Posterior vena cava (tissue), 2 donors: ENCODE results near the gene RANBP3L. TPM values are rescaled to one million over a fixed set of nuclear protein-coding genes. Genes with fewer than 3 reads are reported as not detected.
"Not testable (repeated sequence)": the region's sequence is repeated elsewhere in the genome, so short reads cannot be mapped to it uniquely, and the experiment has no call there.

Experiments used
- DNase-seq: peaks from one replicate; pipeline ENCODE4 v3.0.0-alpha.2; 2020; ENCODE audit warnings: low spot score
- intact Hi-C, 2 donors: fragments of 100-400 bp; cut with DNase I; formaldehyde crosslinking; loops; one replicate each; pipeline versions ENCODE4 v1.14.1 to v1.14.2; 2022 to 2023
- total RNA-seq, 2 donors: library from RNA; stranded (reverse); fragmentation: NEBNext Ultra II Directional; extraction: Animal tissue kit (Norgen Biotek cat#: 25700); gene quantifications; one replicate each; pipeline ENCODE4 v1.2.1, GENCODE V29; 2021
- donor health status: DM: yes; HTN: yes; CAD: no.
- donor health status: DM: yes; HTN: yes; CAD: no.

Gene RANBP3L
- total RNA-seq, 2 donors from 2014 or later, result 0.76 to 2.2 TPM

GRCh38 chr5:36298552-36298951 is 3.1 kb downstream of the RANBP3L start:
- no peak for DNase-seq
- intact Hi-C loops, result no loop called here

- DNase-seq, result no peak
- intact Hi-C loops, result no loop called here
Observed at GRCh38 chr5:36297653-36298052, 4.0 kb downstream of the RANBP3L start.

- intact Hi-C loops, result no loop called here
- DNase-seq, result no peak
Observed at GRCh38 chr5:36285837-36286615, 15.7 kb downstream of the RANBP3L start.

- DNase-seq, intact Hi-C loops: not testable (repeated sequence)
Observed at GRCh38 chr5:36283775-36284174, 17.9 kb downstream of the RANBP3L start.

GRCh38 chr5:36281626-36282025 is 20.1 kb downstream of the RANBP3L start:
- DNase-seq, result no peak
- intact Hi-C loops, result no loop called here

- intact Hi-C loops, result no loop called here
- DNase-seq, result no peak
Observed at GRCh38 chr5:36279054-36279698, 22.5 kb downstream of the RANBP3L start.

- intact Hi-C loops, result no loop called here
- DNase-seq, result no peak
Observed at GRCh38 chr5:36277521-36278176, 24.1 kb downstream of the RANBP3L start.

- intact Hi-C loops, result no loop called here
- DNase-seq, result no peak
Observed at GRCh38 chr5:36276864-36277263, 24.8 kb downstream of the RANBP3L start.

- DNase-seq, result no peak
- intact Hi-C loops, result no loop called here
Observed at GRCh38 chr5:36273809-36274526, 27.7 kb downstream of the RANBP3L start.

- DNase-seq, result no peak
- intact Hi-C loops, result no loop called here
Observed at GRCh38 chr5:36272136-36272690, 29.5 kb downstream of the RANBP3L start.

GRCh38 chr5:36270876-36271575 is 30.7 kb downstream of the RANBP3L start:
- intact Hi-C loops, result no loop called here
- DNase-seq, result no peak

GRCh38 chr5:36270175-36270574 is 31.5 kb downstream of the RANBP3L start:
- intact Hi-C loops, result no loop called here
- no peak for DNase-seq

- intact Hi-C loops, result loop anchor here in 1 of 2 donors (5.0 to 10.0 kb wide), 2 partner anchors 33 to 125 kb away; partner anchors contain the start of gene RANBP3L
- no peak for DNase-seq
Observed at GRCh38 chr5:36269478-36269877, 32.2 kb downstream of the RANBP3L start.

GRCh38 chr5:36267905-36268304 is 33.8 kb downstream of the RANBP3L start:
- intact Hi-C loops, result loop anchor here in 1 of 2 donors (5.0 to 10.0 kb wide), 2 partner anchors 34 to 127 kb away; partner anchors contain the start of gene RANBP3L

GRCh38 chr5:36264202-36264760 is 37.4 kb downstream of the RANBP3L start:
- DNase-seq, result no peak
- intact Hi-C loops, result loop anchor here in 1 of 2 donors (10.0 kb wide), 1 partner anchor 131 kb away; no protein-coding TSS in a partner anchor

More at GRCh38 chr5:36267905-36268304, 33.8 kb downstream of the RANBP3L start:
- no peak for DNase-seq

GRCh38 chr5:36261186-36261585 is 40.5 kb downstream of the RANBP3L start:
- DNase-seq, result no peak
- intact Hi-C loops, result loop anchor here in 1 of 2 donors (10.0 kb wide), 1 partner anchor 134 kb away; no protein-coding TSS in a partner anchor

GRCh38 chr5:36253575-36253974 is 48.1 kb downstream of the RANBP3L start:
- intact Hi-C loops, result no loop called here
- no peak for DNase-seq

GRCh38 chr5:36252722-36253365 is 48.9 kb downstream of the RANBP3L start:
- intact Hi-C loops, result no loop called here
- DNase-seq, result no peak
